Ishikawa (cell line): ENCODE results near the gene KDM4B.

ENCODE experiments used
- CEBPB ChIP-seq: IDR thresholded peaks from 2 replicates; pipeline ENCODE4 v1.6.1; 2012
- CREB1 ChIP-seq: IDR thresholded peaks from 2 replicates; pipeline ENCODE4 v1.6.1; 2012; ENCODE audit warnings: low read depth
- EGR1 ChIP-seq: IDR thresholded peaks from 2 replicates; pipeline ENCODE4 v1.6.1; 2012
- EP300 ChIP-seq: IDR thresholded peaks from 2 replicates; pipeline ENCODE4 v1.6.1; 2012; ENCODE audit warnings: borderline replicate concordance
- NFIC ChIP-seq: IDR thresholded peaks from 2 replicates; pipeline ENCODE4 v1.6.1; 2012
- RAD21 ChIP-seq: IDR thresholded peaks from 2 replicates; pipeline ENCODE4 v1.6.1; 2012; ENCODE audit warnings: low read depth
- REST ChIP-seq: IDR thresholded peaks from 2 replicates; pipeline ENCODE4 v1.6.1; 2012; ENCODE audit warnings: low read depth, mild to moderate bottlenecking
- TAF1 ChIP-seq: IDR thresholded peaks from 2 replicates; pipeline ENCODE4 v1.6.1; 2012; ENCODE audit warnings: low read depth, mild to moderate bottlenecking
- YY1 ChIP-seq: IDR thresholded peaks from 2 replicates; pipeline ENCODE4 v1.6.1; 2012; ENCODE audit warnings: low read depth
- ZBTB7A ChIP-seq: IDR thresholded peaks from 2 replicates; pipeline ENCODE4 v1.6.1; 2012; ENCODE audit warnings: low read depth
- TF ChIP-seq, protein P1 (sequence below): IDR thresholded peaks from 2 replicates; pipeline ENCODE4 v1.6.1; 2012

DNA sequence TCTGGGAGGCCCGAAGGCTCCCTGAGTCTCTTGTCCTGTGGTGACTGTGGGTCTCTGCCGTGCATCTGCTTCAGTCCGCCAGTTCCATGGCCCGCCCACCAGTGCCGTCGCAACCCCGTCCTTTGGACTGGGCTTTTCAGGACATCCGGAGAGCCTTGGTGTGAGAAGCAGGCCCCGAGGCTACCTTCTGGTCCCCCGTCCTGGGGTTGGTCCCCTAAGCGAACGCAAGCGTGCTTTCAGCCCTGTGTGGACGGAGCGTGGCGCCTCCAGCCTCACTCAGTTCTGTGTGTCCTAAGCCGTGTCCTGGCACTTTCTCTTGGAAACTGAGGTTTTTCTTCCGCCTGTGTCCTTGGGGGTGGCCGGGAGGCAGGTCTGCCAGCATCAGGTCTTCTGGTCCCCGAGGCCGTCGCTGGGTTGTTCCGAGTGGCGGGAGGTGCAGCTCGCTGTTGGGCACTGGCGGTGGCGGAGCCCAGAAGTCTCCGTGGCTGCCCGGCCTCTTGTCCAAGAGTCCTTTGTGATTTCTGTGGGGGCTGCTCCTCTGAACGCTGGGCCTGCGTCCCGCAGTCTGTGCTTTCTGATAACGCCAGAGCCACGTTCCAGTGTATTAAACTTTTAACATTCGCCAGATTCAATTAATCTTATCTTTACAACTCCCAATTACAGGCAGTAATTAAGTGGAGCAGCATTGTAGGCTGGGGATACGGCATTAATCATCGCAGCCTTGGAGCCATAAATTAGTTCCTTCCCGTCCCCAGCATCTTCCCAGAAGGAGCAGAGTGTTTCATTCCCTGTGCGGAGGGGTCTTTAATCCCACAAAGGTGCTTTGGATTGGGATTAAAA lies 99.5 kb downstream of the KDM4B start:
- TF ChIP-seq NFIC: no peak
- no peak for TF ChIP-seq EP300
- TF ChIP-seq YY1: no peak
- TF ChIP-seq EGR1: no peak
- no peak for TF ChIP-seq TAF1
- TF ChIP-seq, protein P1, sequence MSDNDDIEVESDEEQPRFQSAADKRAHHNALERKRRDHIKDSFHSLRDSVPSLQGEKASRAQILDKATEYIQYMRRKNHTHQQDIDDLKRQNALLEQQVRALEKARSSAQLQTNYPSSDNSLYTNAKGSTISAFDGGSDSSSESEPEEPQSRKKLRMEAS: no peak
- no peak for TF ChIP-seq CREB1
- TF ChIP-seq RAD21: no peak
- no peak for TF ChIP-seq REST
- TF ChIP-seq CEBPB: no peak
- no peak for TF ChIP-seq ZBTB7A
